HCT116 (cell line): ENCODE data around the gene HOXD13.

Experiments used
- CTCF ChIP-seq, 3 experiments: fragments of 200-600 bp in 1 of 3; sonication (generic) in 1 of 3; IDR thresholded peaks in 2 of 3; conservative IDR thresholded peaks in 1 of 3; 2 replicates each; pipeline ENCODE4 v1.5.1; 2012 to 2017; ENCODE audit warnings: low read depth in 2 of 3, low read length in 2 of 3, antibody characterized with exemption in 1 of 3, borderline replicate concordance in 1 of 3, control low read depth in 1 of 3, mild to moderate bottlenecking in 1 of 3, mixed read lengths in 1 of 3, mixed run types in 1 of 3, moderate library complexity in 1 of 3; ENCODE audit not compliant: insufficient read depth in 1 of 3
- EZH2phosphoT487 ChIP-seq: fragments of 200-600 bp; IDR thresholded peaks from 2 replicates; pipeline ENCODE4 v1.6.1; 2018; ENCODE audit warnings: antibody characterized with exemption, borderline replicate concordance
- MAX ChIP-seq: IDR thresholded peaks from 2 replicates; pipeline ENCODE4 v1.6.1; 2012

- no peak for TF ChIP-seq MAX
- no peak for TF ChIP-seq CTCF (IDR thresholded peaks at IDR 0.05 in 2 of 3, conservative IDR thresholded peaks at IDR 0.05 in 1 of 3; ENCODE audit: borderline replicate concordance in 1 of 3, insufficient read depth in 1 of 3, low read depth in 2 of 3, low read length in 2 of 3)
- TF ChIP-seq EZH2phosphoT487 = no peak
These were observed 11.3 kb downstream of the HOXD13 start for GRCh38 chr2:176103742-176104315.
